Fibroblast of the aortic adventitia (primary cell): ENCODE results near the gene DAAM2. TPM values are rescaled to one million over a fixed set of nuclear protein-coding genes. Genes with fewer than 3 reads are reported as not detected.

ENCODE experiments used
- DNase-seq: peaks from one replicate; pipeline ENCODE4 v3.0.0-alpha.2; 2010; ENCODE audit warnings: low read depth
- H3K4me3 ChIP-seq: 2 replicates; pipeline ENCODE4 v1.5.1; 2011; ENCODE audit warnings: low read depth, mild to moderate bottlenecking, control low read depth, low read length, moderate library complexity
- total RNA-seq: library from RNA; depleted of rRNA; stranded (reverse); fragments of >200 nt; gene quantifications from 2 replicates; pipeline ENCODE4 v1.2.3, GENCODE V29; 2012; ENCODE audit warnings: low replicate concordance
- TF ChIP-seq, protein P1 (sequence below): IDR thresholded peaks from 2 replicates; pipeline ENCODE4 v1.5.1; 2011; ENCODE audit warnings: mild to moderate bottlenecking, low read length, control low read depth, inconsistent platforms; ENCODE audit not compliant: insufficient read depth

DAAM2 gene
- total RNA-seq, 1 donor = 3.4 TPM

DNA sequence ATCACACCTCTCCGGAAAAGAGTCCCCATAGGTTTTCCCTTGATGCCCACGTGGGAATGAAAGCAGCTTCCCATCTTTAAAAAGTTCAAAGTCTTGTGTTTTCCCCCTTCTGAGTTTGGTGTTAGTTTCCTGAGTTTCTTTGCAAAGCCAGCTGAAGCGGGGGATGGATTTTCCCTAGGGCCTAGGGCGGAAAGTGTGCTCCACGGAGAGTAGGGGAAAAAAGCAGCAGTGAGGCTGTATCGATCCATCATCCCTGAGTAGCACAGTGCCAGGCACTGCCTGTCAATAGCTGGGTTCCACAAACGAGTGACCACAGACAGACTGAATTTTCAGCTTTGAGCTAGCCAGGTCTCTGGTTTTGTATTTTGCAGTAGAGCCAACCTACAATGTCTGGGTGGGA lies 1.3 kb downstream of the DAAM2 start:
- TF ChIP-seq, protein P1, sequence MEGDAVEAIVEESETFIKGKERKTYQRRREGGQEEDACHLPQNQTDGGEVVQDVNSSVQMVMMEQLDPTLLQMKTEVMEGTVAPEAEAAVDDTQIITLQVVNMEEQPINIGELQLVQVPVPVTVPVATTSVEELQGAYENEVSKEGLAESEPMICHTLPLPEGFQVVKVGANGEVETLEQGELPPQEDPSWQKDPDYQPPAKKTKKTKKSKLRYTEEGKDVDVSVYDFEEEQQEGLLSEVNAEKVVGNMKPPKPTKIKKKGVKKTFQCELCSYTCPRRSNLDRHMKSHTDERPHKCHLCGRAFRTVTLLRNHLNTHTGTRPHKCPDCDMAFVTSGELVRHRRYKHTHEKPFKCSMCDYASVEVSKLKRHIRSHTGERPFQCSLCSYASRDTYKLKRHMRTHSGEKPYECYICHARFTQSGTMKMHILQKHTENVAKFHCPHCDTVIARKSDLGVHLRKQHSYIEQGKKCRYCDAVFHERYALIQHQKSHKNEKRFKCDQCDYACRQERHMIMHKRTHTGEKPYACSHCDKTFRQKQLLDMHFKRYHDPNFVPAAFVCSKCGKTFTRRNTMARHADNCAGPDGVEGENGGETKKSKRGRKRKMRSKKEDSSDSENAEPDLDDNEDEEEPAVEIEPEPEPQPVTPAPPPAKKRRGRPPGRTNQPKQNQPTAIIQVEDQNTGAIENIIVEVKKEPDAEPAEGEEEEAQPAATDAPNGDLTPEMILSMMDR = no peak
- DNase-seq = no peak
- H3K4me3 ChIP-seq = no peak overlapping the region

DNA sequence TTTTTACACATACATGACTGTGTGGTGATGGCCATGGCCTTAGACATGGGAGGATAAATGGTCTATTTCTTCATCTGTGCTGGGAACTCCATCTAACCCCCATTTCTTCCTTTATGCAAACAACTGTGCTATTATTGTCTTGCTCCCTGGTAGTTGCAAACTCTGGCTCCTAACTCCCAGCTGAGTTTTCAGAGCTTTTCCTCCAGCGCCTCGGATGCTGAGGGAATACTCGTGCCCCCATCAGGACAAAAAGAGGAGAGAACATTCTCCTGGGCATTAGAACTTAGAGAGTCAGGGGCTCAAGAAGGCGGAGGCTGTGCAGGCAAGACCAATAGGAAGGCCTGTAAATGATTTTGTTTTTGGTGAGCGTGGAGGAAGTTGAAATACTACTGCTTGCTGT lies 2.1 kb downstream of the DAAM2 start:
- no peak overlapping the region for H3K4me3 ChIP-seq
- no peak for DNase-seq
- TF ChIP-seq, protein P1 = no peak

DNA sequence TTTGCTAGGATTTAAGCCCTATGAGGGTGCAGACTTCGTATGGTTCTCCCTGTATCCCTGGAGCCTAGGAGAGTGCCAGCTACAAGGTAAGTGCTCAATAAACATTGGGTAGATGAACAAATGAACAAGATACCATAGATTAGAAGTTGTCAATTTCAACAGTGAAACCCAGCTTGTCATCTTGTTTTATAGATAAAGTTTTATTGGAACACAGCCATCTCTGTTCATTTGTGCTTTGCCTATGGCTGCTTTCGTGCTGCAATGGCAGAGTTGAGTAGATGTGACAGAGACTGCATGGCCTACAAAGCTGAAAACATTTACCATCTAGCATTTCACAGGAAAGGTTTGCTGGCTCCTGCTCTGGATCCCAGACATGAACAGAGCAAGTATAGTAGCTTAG lies 5.6 kb downstream of the DAAM2 start:
- DNase-seq = no peak
- TF ChIP-seq, protein P1 = no peak
- no peak overlapping the region for H3K4me3 ChIP-seq

DNA sequence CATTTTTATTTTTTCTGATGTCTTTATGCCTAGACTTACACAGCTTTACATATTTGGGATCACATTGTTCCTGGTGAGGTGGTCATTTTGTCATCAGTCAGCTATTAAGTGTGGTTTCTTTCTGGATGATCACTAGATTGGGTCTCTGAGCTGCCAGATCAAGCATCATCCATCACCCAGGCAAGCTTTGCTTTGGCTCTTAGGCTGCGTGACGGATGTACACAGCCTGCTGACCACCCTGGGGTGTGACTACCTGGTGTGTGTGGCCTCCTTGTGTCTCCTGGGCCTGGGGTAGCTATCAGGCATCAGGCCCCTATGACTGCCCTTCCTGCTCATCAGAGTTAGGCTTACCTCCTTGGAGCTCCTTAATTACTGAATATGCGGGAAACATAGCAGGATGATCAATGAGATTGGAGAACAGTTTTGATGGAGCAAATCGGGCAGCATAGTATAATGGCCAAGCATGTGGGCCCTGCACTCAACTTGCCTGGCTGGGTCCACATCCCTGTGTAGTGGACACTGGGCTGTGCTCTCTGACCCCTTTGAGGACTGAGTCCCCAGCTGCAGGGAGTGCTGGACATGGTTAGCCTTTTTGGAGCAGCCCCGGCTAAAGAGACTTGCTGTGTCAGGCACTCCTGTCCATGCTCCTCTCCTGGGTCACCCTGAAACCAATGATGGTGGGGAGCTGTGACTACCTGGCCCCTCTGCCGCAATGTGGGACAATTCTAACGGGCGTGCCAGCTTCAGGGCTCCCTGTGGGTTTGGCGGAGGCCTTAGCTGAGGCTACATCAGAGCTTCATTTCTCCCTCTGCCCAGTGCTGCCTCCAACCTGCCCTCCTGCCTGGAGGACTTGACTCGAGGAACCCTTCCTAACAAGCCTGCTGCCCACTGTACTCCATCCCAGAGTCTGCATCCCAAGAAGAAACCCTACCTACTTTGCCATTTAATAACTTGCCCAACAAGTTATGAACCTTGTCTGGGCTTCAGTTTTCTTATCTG lies 8.2 kb downstream of the DAAM2 start:
- no peak overlapping the region for H3K4me3 ChIP-seq
- TF ChIP-seq, protein P1 = no peak
- DNase-seq = no peak

DNA sequence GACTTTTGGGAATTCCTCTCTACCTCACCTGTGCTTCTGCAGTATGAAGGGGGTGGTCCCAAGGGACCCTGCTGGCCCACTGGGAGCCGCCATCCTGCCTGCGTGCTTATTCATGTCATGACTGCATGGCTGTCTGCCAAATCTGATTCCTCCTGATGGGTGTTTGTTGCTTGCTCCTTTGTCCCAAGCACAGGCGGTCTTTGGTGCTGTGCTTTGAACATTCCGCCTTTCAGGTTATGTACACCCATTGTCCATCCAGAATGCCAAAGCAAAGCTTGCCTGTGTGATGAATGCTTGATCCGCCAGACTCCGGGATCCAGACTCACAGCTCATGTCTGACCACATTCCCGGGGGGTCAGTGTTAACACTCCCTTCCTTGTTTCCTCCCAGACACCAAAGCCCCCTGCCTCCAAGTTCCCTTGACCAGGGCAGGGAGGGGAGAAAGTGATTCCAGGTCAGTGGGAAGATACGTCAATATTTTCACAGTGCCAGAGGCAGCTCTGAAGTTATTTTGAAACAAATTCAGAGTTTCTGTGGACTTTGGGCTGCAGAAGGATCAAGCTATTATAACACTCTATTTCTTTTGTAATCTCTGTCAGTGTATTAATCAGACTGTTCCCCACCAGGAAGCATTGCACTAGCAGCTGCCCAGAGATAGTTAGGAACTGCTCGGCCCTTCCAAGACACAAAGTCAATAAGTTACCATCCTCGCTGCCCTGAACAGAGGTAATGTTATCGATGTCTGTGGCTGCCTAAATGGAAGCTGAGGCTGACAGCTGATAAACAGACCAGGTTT lies 9.5 kb downstream of the DAAM2 start:
- no peak overlapping the region for H3K4me3 ChIP-seq
- no peak for DNase-seq
- TF ChIP-seq, protein P1 = no peak

DNA sequence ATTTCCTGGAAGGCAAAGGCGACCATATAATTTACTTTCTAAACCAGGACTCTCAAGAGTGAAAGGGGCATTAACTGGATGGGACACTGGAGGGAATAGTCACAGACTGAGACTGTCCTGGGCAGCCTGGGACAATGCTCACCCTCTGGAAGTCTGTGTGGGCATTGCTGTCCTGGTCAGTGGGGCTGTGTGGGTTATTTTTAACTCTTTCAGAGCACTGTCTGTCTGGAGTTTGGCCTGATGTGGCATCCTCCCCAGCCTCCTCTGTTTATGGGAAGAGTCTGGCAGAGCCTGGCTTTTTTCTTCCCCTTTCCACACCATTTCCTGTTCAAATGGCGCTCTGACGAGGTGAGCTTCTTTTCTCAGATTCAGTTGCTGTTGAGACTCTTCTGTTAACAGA lies 11.7 kb downstream of the DAAM2 start:
- DNase-seq = no peak
- TF ChIP-seq, protein P1 = no peak
- no peak overlapping the region for H3K4me3 ChIP-seq
